IMR-90 (cell line): ENCODE data around the gene RECQL5. TPM values are rescaled to one million over a fixed set of nuclear protein-coding genes. Genes with fewer than 3 reads are reported as not detected.

Experiments used
- ATAC-seq: fragments of 200-7000 bp; cut with Tn5 transposase; 2 replicates; pipeline ENCODE4 v1.9.1; 2020; ENCODE audit warnings: low read depth, mild to moderate bottlenecking, moderate library complexity
- BruUV-seq: library from RNA; stranded (reverse); fragments of 400-500 nt; replicated peaks from 2 replicates; lab custom pipeline; 2021; lab: Mats Ljungman, UMichigan
- CTCF ChIA-PET: fragments of 300-600 bp; formaldehyde crosslinking; extraction: SDS; loops from one replicate; lab custom pipeline; 2021; ENCODE audit warnings: antibody characterized with exemption; lab: Yijun Ruan, JAX
- POLR2A ChIA-PET: fragments of 300-600 bp; sonication (Branson Sonifier 250); formaldehyde crosslinking; loops from one replicate; lab custom pipeline; 2022; ENCODE audit warnings: antibody characterized with exemption; ENCODE audit not compliant: unreplicated experiment; lab: Charles Lee
- DNase-seq: peaks from one replicate; pipeline ENCODE4 v3.0.0; 2013
- H2AFZ ChIP-seq: replicated peaks from 2 replicates; pipeline ENCODE3; 2013; ENCODE audit warnings: low read length, mild to moderate bottlenecking; ENCODE audit not compliant: poor library complexity
- H2AK5ac ChIP-seq: 2 replicates; pipeline ENCODE4 v1.6.1; 2013; ENCODE audit warnings: low read depth, low read length, inconsistent platforms
- H2AK9ac ChIP-seq: replicated peaks from 2 replicates; pipeline ENCODE3; 2013; ENCODE audit warnings: mild to moderate bottlenecking, low read depth, low read length, moderate library complexity; ENCODE audit not compliant: poor library complexity
- H2BK120ac ChIP-seq: 2 replicates; pipeline ENCODE4 v1.6.1; 2013; ENCODE audit warnings: low read depth, low read length, inconsistent platforms
- H2BK15ac ChIP-seq: 3 replicates; pipeline ENCODE4 v1.6.1; 2013; ENCODE audit warnings: low read depth, low read length, inconsistent platforms
- H2BK20ac ChIP-seq: 2 replicates; pipeline ENCODE4 v1.6.1; 2013; ENCODE audit warnings: low read depth, mild to moderate bottlenecking, inconsistent platforms, low read length, moderate library complexity
- H2BK5ac ChIP-seq: 2 replicates; pipeline ENCODE4 v1.6.1; 2013; ENCODE audit warnings: mild to moderate bottlenecking, low read depth, low read length, inconsistent platforms; ENCODE audit not compliant: poor library complexity, severe bottlenecking
- H3K14ac ChIP-seq: replicated peaks from 2 replicates; pipeline ENCODE4 v1.6.1; 2013; ENCODE audit warnings: low read depth, low read length, inconsistent platforms
- H3K18ac ChIP-seq: 2 replicates; pipeline ENCODE4 v1.6.1; 2013; ENCODE audit warnings: low read depth, low read length, control low read depth
- H3K23ac ChIP-seq: 2 replicates; pipeline ENCODE4 v1.6.1; 2013; ENCODE audit warnings: low read depth, low read length, inconsistent platforms
- H3K27ac ChIP-seq: 2 replicates; pipeline ENCODE4 v1.5.1; 2013; ENCODE audit warnings: mild to moderate bottlenecking, control low read depth, low read length; ENCODE audit not compliant: insufficient read depth
- H3K27me3 ChIP-seq: 2 replicates; pipeline ENCODE4 v1.6.1; 2013; ENCODE audit warnings: low read length; ENCODE audit not compliant: control insufficient read depth, insufficient read depth
- H3K36me3 ChIP-seq: 2 replicates; pipeline ENCODE4 v1.6.1; 2013; ENCODE audit warnings: low read length, mixed read lengths; ENCODE audit not compliant: control insufficient read depth, insufficient read depth
- H3K4ac ChIP-seq: 2 replicates; pipeline ENCODE4 v1.6.1; 2013; ENCODE audit warnings: low read depth, low read length, inconsistent platforms
- H3K4me1 ChIP-seq: 2 replicates; pipeline ENCODE4 v1.6.1; 2013; ENCODE audit warnings: low read length, mixed read lengths; ENCODE audit not compliant: control insufficient read depth, insufficient read depth
- H3K4me2 ChIP-seq: 2 replicates; pipeline ENCODE4 v1.6.1; 2013; ENCODE audit warnings: low read depth, mild to moderate bottlenecking, control low read depth, low read length, moderate library complexity
- H3K4me3 ChIP-seq: 2 replicates; pipeline ENCODE4 v1.5.1; 2013; ENCODE audit warnings: low read depth, mild to moderate bottlenecking, control low read depth, low read length, moderate library complexity; ENCODE audit not compliant: insufficient read depth
- H3K56ac ChIP-seq: 2 replicates; pipeline ENCODE4 v1.6.1; 2013; ENCODE audit warnings: low read length, inconsistent platforms; ENCODE audit not compliant: insufficient read depth; ENCODE audit errors: extremely low read depth
- H3K79me1 ChIP-seq, 2 experiments: 2 replicates each; pipeline ENCODE4 v1.6.1; 2013; ENCODE audit warnings: low read length in 2 of 2, inconsistent platforms in 1 of 2, low read depth in 1 of 2
- H3K9ac ChIP-seq: 2 replicates; pipeline ENCODE4 v1.6.1; 2013; ENCODE audit warnings: low read depth, low read length, control low read depth
- H3K9me1 ChIP-seq: 2 replicates; pipeline ENCODE4 v1.6.1; 2013; ENCODE audit warnings: low read length, inconsistent platforms; ENCODE audit not compliant: insufficient read depth
- H3K9me3 ChIP-seq: 2 replicates; pipeline ENCODE4 v1.6.1; 2013; ENCODE audit warnings: low read length; ENCODE audit not compliant: control insufficient read depth, insufficient read depth
- H4K20me1 ChIP-seq: 2 replicates; pipeline ENCODE4 v1.6.1; 2013; ENCODE audit warnings: low read length, inconsistent platforms; ENCODE audit not compliant: insufficient read depth
- H4K5ac ChIP-seq: 2 replicates; pipeline ENCODE4 v1.6.1; 2013; ENCODE audit warnings: mild to moderate bottlenecking, low read depth, low read length, control low read depth
- H4K8ac ChIP-seq, 2 experiments: 2 replicates each; pipeline ENCODE4 v1.6.1; 2013; ENCODE audit warnings: low read depth in 2 of 2, low read length in 2 of 2, control low read depth in 1 of 2, inconsistent platforms in 1 of 2
- H4K91ac ChIP-seq: 2 replicates; pipeline ENCODE4 v1.6.1; 2013; ENCODE audit warnings: low read depth, low read length, inconsistent platforms; ENCODE audit not compliant: insufficient read depth
- BHLHE40 ChIP-seq: fragments of 150-350 bp; IDR thresholded peaks from 2 replicates; pipeline ENCODE4 v1.6.1; 2016; ENCODE audit warnings: mild to moderate bottlenecking, low read depth, low read length
- CHD1 ChIP-seq: IDR thresholded peaks from 2 replicates; pipeline ENCODE4 v1.6.1; 2012; ENCODE audit warnings: low read depth, low read length, improper control_type of control experiment
- CTCF ChIP-seq: conservative IDR thresholded peaks from 2 replicates; pipeline ENCODE4 v1.5.1; 2012; ENCODE audit warnings: mild to moderate bottlenecking, low read depth, low read length, improper control_type of control experiment
- FOS ChIP-seq: fragments of 150-350 bp; IDR thresholded peaks from 2 replicates; pipeline ENCODE4 v1.6.1; 2016; ENCODE audit warnings: low read depth, low read length
- MAFK ChIP-seq: IDR thresholded peaks from 2 replicates; pipeline ENCODE4 v1.6.1; 2012; ENCODE audit warnings: low read depth, low read length, improper control_type of control experiment
- MAZ ChIP-seq: IDR thresholded peaks from 2 replicates; pipeline ENCODE4 v1.6.1; 2012; ENCODE audit warnings: low read depth, mild to moderate bottlenecking, low read length, improper control_type of control experiment, moderate library complexity, borderline replicate concordance
- MXI1 ChIP-seq: IDR thresholded peaks from 2 replicates; pipeline ENCODE4 v1.6.1; 2012; ENCODE audit warnings: low read depth, mild to moderate bottlenecking, low read length, moderate library complexity, borderline replicate concordance
- NFE2L2 ChIP-seq: fragments of 150-350 bp; IDR thresholded peaks from 2 replicates; pipeline ENCODE4 v1.6.1; 2016; ENCODE audit warnings: low read depth, mild to moderate bottlenecking, low read length
- RAD21 ChIP-seq: IDR thresholded peaks from 2 replicates; pipeline ENCODE4 v1.6.1; 2012; ENCODE audit warnings: low read length, improper control_type of control experiment
- RCOR1 ChIP-seq: IDR thresholded peaks from 2 replicates; pipeline ENCODE4 v1.6.1; 2012; ENCODE audit warnings: mild to moderate bottlenecking, low read length, improper control_type of control experiment; ENCODE audit not compliant: insufficient replicate concordance
- RFX5 ChIP-seq: IDR thresholded peaks from 2 replicates; pipeline ENCODE4 v1.8.0; 2012; ENCODE audit warnings: low read depth, mild to moderate bottlenecking, low read length, moderate library complexity
- SMC3 ChIP-seq: fragments of 150-350 bp; IDR thresholded peaks from 2 replicates; pipeline ENCODE4 v1.6.1; 2016; ENCODE audit warnings: low read depth, mild to moderate bottlenecking, antibody characterized with exemption, low read length, moderate library complexity
- USF2 ChIP-seq: fragments of 150-350 bp; IDR thresholded peaks from 2 replicates; pipeline ENCODE4 v1.6.1; 2017; ENCODE audit warnings: mild to moderate bottlenecking, antibody characterized with exemption, low read length, low read depth
- WGBS, 2 experiments: methylation state at CpG; one replicate each; pipeline versions ENCODE4 v1.1.5 to v1.1.7; 2013; ENCODE audit warnings: missing lambda C conversion rate in 2 of 2; ENCODE audit not compliant: insufficient read length in 1 of 2; ENCODE audit errors: extremely low coverage in 2 of 2; 5-methylcytosine and 5-hydroxymethylcytosine counted together
- dilution Hi-C: fragments of 300-500 bp; cut with HindIII; formaldehyde crosslinking; loops from one replicate; pipeline ENCODE4 v1.14.3; 2018; ENCODE audit warnings: low sequenced_read_pairs; ENCODE audit not compliant: unreplicated experiment
- in situ Hi-C: fragments of 300-500 bp; cut with MboI; formaldehyde crosslinking; loops from 3 replicates; pipeline ENCODE4 v1.14.3; 2019; ENCODE audit warnings: low sequenced_read_pairs, inconsistent platforms, mixed read lengths
- intact Hi-C: fragments of 100-400 bp; cut with micrococcal nuclease; formaldehyde crosslinking; loops from 2 replicates; pipeline ENCODE4 v1.10.0; 2022
- polyA plus RNA-seq, 3 experiments: library from polyadenylated mRNA; depleted of rRNA; stranded (reverse); fragments of >200 nt; gene quantifications; 2 replicates each; pipeline ENCODE4 v1.2.3, GENCODE V29; 2012; ENCODE audit warnings: low replicate concordance in 1 of 3
- total RNA-seq: library from RNA; depleted of rRNA; stranded (reverse); fragments of >200 nt; gene quantifications from 2 replicates; pipeline ENCODE4 v1.2.3, GENCODE V29; 2012
- TF ChIP-seq, protein P1 (sequence below): fragments of 150-350 bp; IDR thresholded peaks from 2 replicates; pipeline ENCODE4 v1.6.1; 2016; ENCODE audit warnings: low read depth, mild to moderate bottlenecking, low read length, moderate library complexity, borderline replicate concordance

Gene RECQL5
- total and polyA plus RNA-seq, 2 of the 4 experiments (the other 2 are of a cell fraction): 7.3 to 23.7 TPM

DNA sequence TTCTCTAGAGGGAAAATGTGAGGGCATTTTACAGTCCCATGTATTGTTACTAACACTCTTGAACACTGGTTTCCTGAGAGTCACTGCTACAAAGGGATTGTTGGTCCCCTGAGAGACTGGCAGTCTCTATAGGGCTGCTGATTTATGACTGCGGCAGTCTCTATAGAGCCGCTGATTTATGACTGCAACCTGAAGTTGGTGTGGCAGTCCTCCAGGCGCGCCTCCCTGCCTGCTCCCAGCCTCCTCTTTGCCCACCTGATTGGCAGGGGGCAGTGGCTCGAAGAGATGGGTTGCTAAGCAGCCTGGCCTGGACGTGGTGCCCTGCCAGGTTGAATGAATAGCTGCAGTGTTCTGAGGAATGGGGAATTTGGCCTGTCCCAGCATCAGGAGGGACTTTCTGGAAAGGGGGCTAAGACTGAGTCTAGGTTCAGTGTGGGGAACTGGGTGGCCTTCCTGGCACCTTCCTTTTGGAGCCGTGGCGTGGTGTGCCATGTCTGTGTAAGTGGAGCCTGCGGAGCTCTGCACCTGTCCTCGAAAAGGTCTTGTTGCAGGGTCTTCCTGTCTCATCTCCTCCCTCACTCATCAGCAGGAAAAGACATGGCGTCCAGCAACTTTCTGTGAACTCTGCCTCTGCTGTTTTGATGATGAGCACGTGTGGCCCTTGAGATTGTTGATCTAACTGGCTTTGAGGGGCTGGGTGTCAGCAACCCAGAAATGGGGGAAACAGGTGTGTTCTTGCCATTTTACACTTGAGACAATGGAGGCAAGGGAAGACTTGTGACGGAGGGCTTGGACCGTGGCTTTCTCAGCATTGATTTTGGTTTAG lies 25.1 kb upstream of the RECQL5 start:
- peaks cover 32% of the 10 kb centered on the region for H3K36me3 ChIP-seq
- H3K9ac ChIP-seq: no peak overlapping the region
- no peak overlapping the region for H3K27ac ChIP-seq
- no peak overlapping the region for H4K91ac ChIP-seq
- no peak overlapping the region for H3K18ac ChIP-seq
- CTCF ChIA-PET: interaction anchor here (0.7 kb wide), 1 partner anchor 12 kb away, joined by 3 read pairs; no protein-coding TSS in a partner anchor
- no peak overlapping the region for H2BK120ac ChIP-seq
- no TSS peak for BruUV-seq
- ATAC-seq: no peak
- H3K4me3 ChIP-seq: no peak overlapping the region
- no peak overlapping the region for H3K4me2 ChIP-seq
- no peak overlapping the region for H3K14ac ChIP-seq
- dilution Hi-C loops: no loop called here
- in situ Hi-C loops: no loop called here
- no peaks in the 10 kb centered on the region for H3K27me3 ChIP-seq
- no peak overlapping the region; the same call in 1 of the 2 replicates for H3K23ac ChIP-seq
- H3K9me3 ChIP-seq: no peaks in the 10 kb centered on the region
- H4K8ac ChIP-seq: no peak overlapping the region
- H3K79me1 ChIP-seq: peaks cover 48 to 91% of the 10 kb centered on the region in 2 experiments
- no peak overlapping the region for H3K56ac ChIP-seq
- no peak overlapping the region for H2BK20ac ChIP-seq
- H3K4me1 ChIP-seq: peaks cover 17% of the 10 kb centered on the region
- H4K20me1 ChIP-seq: peaks cover 76% of the 10 kb centered on the region
- no peak overlapping the region for H2AK9ac ChIP-seq
- POLR2A ChIA-PET: no interaction called here
- H2AFZ ChIP-seq: peak overlapping the region; percentile 16
- H2BK15ac ChIP-seq: no peak overlapping the region
- H3K4ac ChIP-seq: no peak overlapping the region
- H4K5ac ChIP-seq: no peak overlapping the region
- peaks cover 35% of the 10 kb centered on the region for H3K9me1 ChIP-seq
- 72% methylated on average over 3 of the region's 14 CpGs; no CpG with 5 or more reads in 1 of the 2 experiments for WGBS, 2 experiments
- H2BK5ac ChIP-seq: no peak overlapping the region
- intact Hi-C loops: no loop called here
- H2AK5ac ChIP-seq: no peak overlapping the region
- no peak for DNase-seq
- TF ChIP-seq FOS (no peak), CTCF (no peak), RFX5 (no peak), USF2 (no peak), MAFK (no peak), MXI1 (no peak), CHD1 (no peak), NFE2L2 (no peak), RCOR1 (no peak), MAZ (no peak), RAD21 (no peak), BHLHE40 (no peak), SMC3 (no peak)
- TF ChIP-seq, protein P1, sequence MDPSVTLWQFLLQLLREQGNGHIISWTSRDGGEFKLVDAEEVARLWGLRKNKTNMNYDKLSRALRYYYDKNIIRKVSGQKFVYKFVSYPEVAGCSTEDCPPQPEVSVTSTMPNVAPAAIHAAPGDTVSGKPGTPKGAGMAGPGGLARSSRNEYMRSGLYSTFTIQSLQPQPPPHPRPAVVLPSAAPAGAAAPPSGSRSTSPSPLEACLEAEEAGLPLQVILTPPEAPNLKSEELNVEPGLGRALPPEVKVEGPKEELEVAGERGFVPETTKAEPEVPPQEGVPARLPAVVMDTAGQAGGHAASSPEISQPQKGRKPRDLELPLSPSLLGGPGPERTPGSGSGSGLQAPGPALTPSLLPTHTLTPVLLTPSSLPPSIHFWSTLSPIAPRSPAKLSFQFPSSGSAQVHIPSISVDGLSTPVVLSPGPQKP: no peak
